ENCODE results near the gene PLCB4.
A peak's percentile ranks its signal among the peaks of the same experiment; 100 is the strongest.

PLCB4 gene

GRCh38 chr20:9256393-9256792, 187.5 kb downstream of the PLCB4 start:
- no peak for DNase-seq (ENCODE audit: low read depth)
- no peak overlapping the region for H3K4me3 ChIP-seq (ENCODE audit: low read length)
- no peak for TF ChIP-seq CTCF (IDR thresholded peaks at IDR 0.05; ENCODE audit: insufficient read depth, low read depth, low read length, missing control alignments)

DNA sequence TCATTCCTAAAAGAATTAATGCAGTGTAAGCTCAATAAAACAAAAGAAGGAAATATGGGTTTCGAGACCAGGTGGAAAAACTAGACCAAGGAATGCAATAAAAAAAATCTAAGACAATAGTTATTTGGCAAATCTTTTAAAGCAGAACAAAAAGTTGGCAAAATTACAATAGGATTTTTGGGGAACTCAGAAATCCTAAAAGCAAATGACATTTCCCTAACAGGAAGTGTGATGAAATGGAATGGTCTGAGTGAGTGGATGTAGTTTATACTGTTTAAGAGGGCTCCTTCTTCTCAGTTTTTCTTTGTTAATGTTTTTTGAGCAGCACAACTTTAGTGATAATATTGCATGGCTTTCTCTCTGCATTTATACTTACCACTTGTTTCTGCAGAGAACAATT, 190.0 kb downstream of the PLCB4 start:
- H3K4me3 ChIP-seq (ENCODE audit: low read length): no peak overlapping the region
- no peak for DNase-seq (ENCODE audit: low read depth)
- TF ChIP-seq CTCF (IDR thresholded peaks at IDR 0.05; ENCODE audit: insufficient read depth, low read depth, low read length, missing control alignments): no peak

GRCh38 chr20:9260027-9260426, 191.1 kb downstream of the PLCB4 start:
- no peak for DNase-seq (ENCODE audit: low read depth)
- no peak overlapping the region for H3K4me3 ChIP-seq (ENCODE audit: low read length)
- no peak for TF ChIP-seq CTCF (IDR thresholded peaks at IDR 0.05; ENCODE audit: insufficient read depth, low read depth, low read length, missing control alignments)

DNA sequence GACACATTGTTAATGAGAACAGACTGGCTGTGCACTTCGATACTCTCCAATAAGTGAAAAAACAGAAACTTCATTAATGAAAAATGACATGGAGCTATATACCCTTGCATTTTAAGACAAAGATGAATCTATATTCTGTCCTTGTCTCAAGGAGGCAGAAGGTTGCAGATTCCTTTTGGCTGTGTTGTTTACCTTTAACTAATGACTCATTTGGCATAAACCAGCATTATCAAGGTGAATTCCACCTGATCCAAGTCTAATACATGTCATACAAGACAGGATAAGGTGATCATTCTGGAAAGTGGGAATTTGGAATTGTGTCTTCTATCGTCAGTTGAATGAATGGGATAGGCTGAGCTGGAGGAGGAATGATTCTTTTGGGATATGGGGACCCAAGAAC, 192.9 kb downstream of the PLCB4 start:
- TF ChIP-seq CTCF (IDR thresholded peaks at IDR 0.05; ENCODE audit: insufficient read depth, low read depth, low read length, missing control alignments): no peak
- peak; percentile 59 for DNase-seq (ENCODE audit: low read depth)
- no peak overlapping the region for H3K4me3 ChIP-seq (ENCODE audit: low read length)

DNA sequence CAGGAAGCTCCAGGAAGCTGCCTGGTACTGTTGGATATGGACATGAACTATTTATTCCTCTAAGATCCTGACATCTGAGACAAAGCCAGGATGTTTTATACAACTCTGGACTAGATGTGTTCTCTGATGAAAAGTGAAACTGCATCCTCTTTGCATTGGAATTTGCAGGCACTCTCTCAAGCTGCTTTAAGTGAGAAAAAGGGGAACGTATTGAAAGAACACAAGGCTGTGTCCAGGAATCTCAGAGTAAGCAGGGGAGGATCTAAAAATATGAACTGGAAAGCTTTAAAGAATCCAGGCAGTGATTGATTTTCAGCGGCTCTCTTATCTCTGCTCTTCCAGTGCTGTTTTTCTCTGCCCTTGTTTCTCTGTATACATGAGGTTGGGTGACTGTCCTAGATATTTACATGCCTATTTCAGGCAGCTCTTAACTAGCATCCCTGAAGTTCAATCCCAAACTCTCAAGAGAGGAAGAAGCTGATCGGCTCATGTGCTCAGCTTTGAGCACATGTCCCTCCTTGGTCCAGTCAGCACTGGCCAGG, 193.8 kb downstream of the PLCB4 start:
- no peak for DNase-seq (ENCODE audit: low read depth)
- no peak for TF ChIP-seq CTCF (IDR thresholded peaks at IDR 0.05; ENCODE audit: insufficient read depth, low read depth, low read length, missing control alignments)
- H3K4me3 ChIP-seq (ENCODE audit: low read length): no peak overlapping the region

- H3K4me3 ChIP-seq (ENCODE audit: low read length): no peak overlapping the region
- no peak for DNase-seq (ENCODE audit: low read depth)
- no peak for TF ChIP-seq CTCF (IDR thresholded peaks at IDR 0.05; ENCODE audit: insufficient read depth, low read depth, low read length, missing control alignments)
Measured at GRCh38 chr20:9269280-9269971, 200.5 kb downstream of the PLCB4 start.

DNA sequence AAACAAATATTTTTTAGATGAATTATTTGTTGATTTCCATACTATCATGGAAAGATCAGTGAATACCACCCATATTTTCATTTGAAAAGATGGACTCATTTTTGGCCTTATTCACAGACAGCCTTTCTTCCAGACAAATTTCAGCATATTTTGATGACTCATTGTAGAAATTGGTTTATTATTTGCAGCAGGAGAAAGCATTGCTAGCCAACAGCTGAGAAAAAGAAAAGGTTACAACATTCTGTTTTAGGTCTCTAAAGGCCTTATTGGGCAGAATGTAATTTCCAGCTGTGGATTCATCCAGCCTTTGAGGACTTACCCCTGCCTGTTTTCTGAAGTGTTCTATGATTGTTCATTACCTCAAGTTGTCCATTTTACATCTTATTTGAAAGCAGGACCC, 201.9 kb downstream of the PLCB4 start:
- peak; percentile 10 for DNase-seq (ENCODE audit: low read depth)
- TF ChIP-seq CTCF (IDR thresholded peaks at IDR 0.05; ENCODE audit: insufficient read depth, low read depth, low read length, missing control alignments): no peak
- H3K4me3 ChIP-seq (ENCODE audit: low read length): no peak overlapping the region
